Natural killer cell (primary cell): ENCODE data around the gene MAGEA8. TPM values are rescaled to one million over a fixed set of nuclear protein-coding genes. Genes with fewer than 3 reads are reported as not detected.

Experiments used
- ATAC-seq, 3 donors: fragments of 150-1000 bp in 2 of 3; fragments of 200-7000 bp in 1 of 3; cut with Tn5 transposase; 1 replicate in 1 of 3; 2 replicates in 2 of 3; pipeline ENCODE4 v1.10.0; 2021; ENCODE audit warnings: mild to moderate bottlenecking in 2 of 3, moderate library complexity in 2 of 3
- DNase-seq, 2 donors: peaks; one replicate each; pipeline versions ENCODE4 v3.0.0 to v3.0.0-alpha.2; 2013 to 2021; ENCODE audit warnings: mixed read lengths in 1 of 2
- H3K27ac ChIP-seq: one replicate; pipeline ENCODE4 v1.5.1; 2013; ENCODE audit warnings: mild to moderate bottlenecking, low read length
- H3K27me3 ChIP-seq: one replicate; pipeline ENCODE4 v1.6.1; 2013; ENCODE audit warnings: low read length; ENCODE audit not compliant: control insufficient read depth, insufficient read depth
- H3K36me3 ChIP-seq: one replicate; pipeline ENCODE4 v1.6.1; 2013; ENCODE audit warnings: low read length; ENCODE audit not compliant: control insufficient read depth, insufficient read depth
- H3K4me1 ChIP-seq: one replicate; pipeline ENCODE4 v1.6.1; 2013; ENCODE audit warnings: low read length; ENCODE audit not compliant: control insufficient read depth, insufficient read depth
- H3K4me3 ChIP-seq: one replicate; pipeline ENCODE4 v1.5.1; 2013; ENCODE audit warnings: low read length
- H3K9me3 ChIP-seq: one replicate; pipeline ENCODE4 v1.6.1; 2013; ENCODE audit warnings: low read length; ENCODE audit not compliant: control insufficient read depth, insufficient read depth
- H3K27ac Mint-ChIP-seq, 2 donors: one replicate each; pipeline ENCODE4 v1.8.0; 2022; ENCODE audit warnings: mild to moderate bottlenecking in 2 of 2, mixed read lengths in 2 of 2, moderate library complexity in 1 of 2
- H3K27me3 Mint-ChIP-seq, 2 donors: one replicate each; pipeline ENCODE4 v1.8.0; 2022; ENCODE audit warnings: low read depth in 2 of 2, mixed read lengths in 2 of 2
- H3K36me3 Mint-ChIP-seq: one replicate; pipeline ENCODE4 v1.8.0; 2022; ENCODE audit warnings: mixed read lengths
- H3K4me1 Mint-ChIP-seq, 2 donors: one replicate each; pipeline ENCODE4 v1.8.0; 2022; ENCODE audit warnings: mixed read lengths in 2 of 2
- H3K4me3 Mint-ChIP-seq: one replicate; pipeline ENCODE4 v1.8.0; 2022; ENCODE audit warnings: mild to moderate bottlenecking, moderate library complexity, mixed read lengths
- H3K9me3 Mint-ChIP-seq, 2 donors: one replicate each; pipeline ENCODE4 v1.8.0; 2022; ENCODE audit warnings: mixed read lengths in 2 of 2
- CTCF ChIP-seq: fragments of 200-600 bp; IDR thresholded peaks from one replicate; pipeline ENCODE4 v1.8.0; 2022; ENCODE audit warnings: antibody characterized with exemption
- WGBS: methylation state at CpG from one replicate; pipeline ENCODE4 v1.1.7; 2013; ENCODE audit warnings: missing lambda C conversion rate; ENCODE audit not compliant: insufficient coverage; 5-methylcytosine and 5-hydroxymethylcytosine counted together
- intact Hi-C: fragments of 100-400 bp; cut with micrococcal nuclease; formaldehyde crosslinking; loops from one replicate; pipeline ENCODE4 v1.14.2; 2022
- total RNA-seq, 4 donors: library from RNA; stranded (reverse); fragments of 120-200 nt in 1 of 4; gene quantifications; one replicate each; pipeline versions ENCODE4 v1.2.3 to v1.2.4, GENCODE V29; 2013 to 2022

The MAGEA8 gene
- total RNA-seq, 3 donors from 2014 or later (not counting 1 experiment from before 2014, with no cell fraction given) = not detected

GRCh38 chrX:149870840-149871239, 10.1 kb upstream of the MAGEA8 start:
- no peak overlapping the region for H3K27ac Mint-ChIP-seq
- no peak for DNase-seq
- no peak overlapping the region for H3K4me3 ChIP-seq
- ATAC-seq = no peak
- no peak overlapping the region for H3K4me3 Mint-ChIP-seq
- no peaks in the 10 kb centered on the region for H3K36me3 Mint-ChIP-seq
- H3K4me1 ChIP-seq = peaks cover 6% of the 10 kb centered on the region
- H3K9me3 Mint-ChIP-seq = peaks cover 0 to 3% of the 10 kb centered on the region in 2 donors
- intact Hi-C loops = loop anchor here (10.0 kb wide), 1 partner anchor 64 kb away; the partner anchor contains the start of gene EOLA2
- H3K27me3 Mint-ChIP-seq = peaks cover 8 to 28% of the 10 kb centered on the region in 2 donors
- H3K9me3 ChIP-seq = no peaks in the 10 kb centered on the region
- WGBS = 100% methylated on average over 2 of the region's 2 CpGs
- no peaks in the 10 kb centered on the region for H3K36me3 ChIP-seq
- no peak overlapping the region for H3K27ac ChIP-seq
- no peaks in the 10 kb centered on the region for H3K27me3 ChIP-seq
- peaks cover 9 to 14% of the 10 kb centered on the region in 2 donors for H3K4me1 Mint-ChIP-seq
- TF ChIP-seq CTCF = no peak

GRCh38 chrX:149871433-149871832, 9.6 kb upstream of the MAGEA8 start:
- no peaks in the 10 kb centered on the region for H3K36me3 ChIP-seq
- Mint-ChIP-seq H3K27ac (no peak overlapping the region), H3K4me3 (no peak overlapping the region), H3K9me3 (peaks cover 0 to under 1% of the 10 kb centered on the region in 2 donors), H3K36me3 (no peaks in the 10 kb centered on the region), H3K4me1 (peaks cover 9 to 14% of the 10 kb centered on the region in 2 donors), H3K27me3 (peaks cover 10 to 32% of the 10 kb centered on the region in 2 donors)
- ATAC-seq = no peak
- H3K27me3 ChIP-seq = no peaks in the 10 kb centered on the region
- 48% methylated on average over 2 of the region's 2 CpGs for WGBS
- TF ChIP-seq CTCF = no peak
- H3K4me3 ChIP-seq = no peak overlapping the region
- DNase-seq = no peak
- intact Hi-C loops = loop anchor here (10.0 kb wide), 1 partner anchor 63 kb away; the partner anchor contains the start of gene EOLA2
- peaks cover 6% of the 10 kb centered on the region for H3K4me1 ChIP-seq
- no peaks in the 10 kb centered on the region for H3K9me3 ChIP-seq
- no peak overlapping the region for H3K27ac ChIP-seq

DNA sequence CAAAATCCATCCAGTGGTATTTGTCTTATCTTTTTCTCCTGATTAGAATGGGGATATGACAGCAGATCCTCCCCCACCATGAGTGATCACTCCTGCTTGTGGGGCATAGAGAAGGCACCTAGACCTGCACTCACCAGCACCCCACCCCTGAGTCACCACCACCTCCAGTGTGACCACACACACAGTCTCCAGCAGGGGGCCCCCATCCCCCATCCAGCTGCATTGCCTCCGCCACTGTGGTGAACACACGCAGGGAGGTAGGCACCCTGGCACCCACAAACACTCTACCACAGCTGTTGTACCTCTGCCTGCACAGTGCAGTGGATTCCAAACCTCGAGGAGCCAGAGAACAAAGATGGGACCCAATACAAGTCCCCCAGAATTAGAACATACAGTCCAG, 9.0 kb upstream of the MAGEA8 start:
- peaks cover 13 to 37% of the 10 kb centered on the region in 2 donors for H3K27me3 Mint-ChIP-seq
- no peaks in the 10 kb centered on the region for H3K9me3 Mint-ChIP-seq
- peaks cover 9 to 14% of the 10 kb centered on the region in 2 donors for H3K4me1 Mint-ChIP-seq
- peak; percentile 96 to 99 (median 98) for ATAC-seq
- no peaks in the 10 kb centered on the region for H3K27me3 ChIP-seq
- no peak overlapping the region for H3K27ac ChIP-seq
- no peaks in the 10 kb centered on the region for H3K36me3 Mint-ChIP-seq
- no peak overlapping the region for H3K4me3 ChIP-seq
- no peaks in the 10 kb centered on the region for H3K36me3 ChIP-seq
- peaks cover 6% of the 10 kb centered on the region for H3K4me1 ChIP-seq
- H3K9me3 ChIP-seq = no peaks in the 10 kb centered on the region
- 17% methylated on average over 2 of the region's 3 CpGs for WGBS
- intact Hi-C loops = loop anchor here (10.0 kb wide), 1 partner anchor 63 kb away; the partner anchor contains the start of gene EOLA2
- peak; percentile 40 for TF ChIP-seq CTCF
- peak; percentile 61 to 73 for DNase-seq
- peak overlapping the region; percentile 32 to 55 for H3K27ac Mint-ChIP-seq
- no peak overlapping the region for H3K4me3 Mint-ChIP-seq

- Mint-ChIP-seq H3K36me3 (no peaks in the 10 kb centered on the region), H3K4me3 (no peak overlapping the region), H3K27ac (no peak overlapping the region), H3K27me3 (peaks cover 13 to 48% of the 10 kb centered on the region in 2 donors), H3K9me3 (no peaks in the 10 kb centered on the region), H3K4me1 (peaks cover 7 to 8% of the 10 kb centered on the region in 2 donors)
- Histone ChIP-seq H3K4me3 (no peak overlapping the region), H3K27ac (no peak overlapping the region), H3K27me3 (no peaks in the 10 kb centered on the region), H3K9me3 (no peaks in the 10 kb centered on the region), H3K4me1 (peaks cover 8% of the 10 kb centered on the region), H3K36me3 (no peaks in the 10 kb centered on the region)
- intact Hi-C loops = loop anchor here (10.0 kb wide), 1 partner anchor 58 kb away; the partner anchor contains the start of gene EOLA2
- ATAC-seq (no peak), DNase-seq (no peak)
- 100% methylated on average over 1 of the region's 1 CpG for WGBS
- no peak for TF ChIP-seq CTCF
Observed at GRCh38 chrX:149877157-149877556, 3.8 kb upstream of the MAGEA8 start.
